DOHH2 (cell line): ENCODE measurements around the gene LRRC75B.

Experiments used
- H3F3A ChIP-seq: fragments of 200-600 bp; sonication (generic), shearing (Covaris generic); 2 replicates; pipeline ENCODE4 v1.6.0; 2016; ENCODE audit warnings: antibody characterized with exemption, mild to moderate bottlenecking; ENCODE audit not compliant: control insufficient read depth, insufficient read depth
- H3K27ac ChIP-seq: fragments of 200-600 bp; sonication (generic); 2 replicates; pipeline ENCODE4 v1.5.1; 2014; ENCODE audit warnings: low read depth, mild to moderate bottlenecking, low read length, moderate library complexity
- H3K27me3 ChIP-seq: fragments of 200-600 bp; sonication (generic); 2 replicates; pipeline ENCODE4 v1.6.1; 2014; ENCODE audit warnings: mild to moderate bottlenecking, low read length, mixed read lengths; ENCODE audit not compliant: control insufficient read depth
- H3K36me3 ChIP-seq: fragments of 200-600 bp; sonication (generic); 2 replicates; pipeline ENCODE4 v1.6.1; 2014; ENCODE audit warnings: mild to moderate bottlenecking, low read length, moderate library complexity, mixed read lengths; ENCODE audit not compliant: control insufficient read depth
- H3K4me1 ChIP-seq: fragments of 200-600 bp; sonication (generic); 2 replicates; pipeline ENCODE4 v1.6.1; 2014; ENCODE audit warnings: mild to moderate bottlenecking, low read length, mixed read lengths; ENCODE audit not compliant: control insufficient read depth
- H3K4me2 ChIP-seq: fragments of 200-600 bp; sonication (generic); 2 replicates; pipeline ENCODE4 v1.6.0; 2014; ENCODE audit warnings: mild to moderate bottlenecking, low read length, moderate library complexity
- H3K4me3 ChIP-seq: fragments of 200-600 bp; sonication (generic); 2 replicates; pipeline ENCODE4 v1.5.1; 2014; ENCODE audit warnings: mild to moderate bottlenecking, low read length, mixed read lengths
- H3K79me2 ChIP-seq: fragments of 200-600 bp; sonication (generic); 2 replicates; pipeline ENCODE4 v1.6.1; 2014; ENCODE audit warnings: mild to moderate bottlenecking, low read length, mixed read lengths; ENCODE audit not compliant: control insufficient read depth
- H3K9me2 ChIP-seq: fragments of 200-600 bp; sonication (generic); replicated peaks from 2 replicates; pipeline ENCODE4 v1.6.1; 2014; ENCODE audit warnings: mild to moderate bottlenecking, low read length, mixed read lengths; ENCODE audit not compliant: control insufficient read depth
- H3K9me3 ChIP-seq: fragments of 200-600 bp; sonication (generic); 2 replicates; pipeline ENCODE4 v1.6.1; 2014; ENCODE audit warnings: antibody characterized with exemption, low read length, mixed read lengths; ENCODE audit not compliant: control insufficient read depth, insufficient read depth
- H4K20me1 ChIP-seq: fragments of 200-600 bp; sonication (generic); 2 replicates; pipeline ENCODE4 v1.6.0; 2014; ENCODE audit warnings: low read depth, mild to moderate bottlenecking, antibody characterized with exemption, low read length, moderate library complexity; ENCODE audit not compliant: control insufficient read depth, insufficient read depth
- EZH2phosphoT487 ChIP-seq: fragments of 200-600 bp; sonication (generic); IDR thresholded peaks from 2 replicates; pipeline ENCODE4 v1.6.1; 2017; ENCODE audit warnings: borderline replicate concordance, mild to moderate bottlenecking, antibody characterized with exemption, low read length, moderate library complexity, mixed read lengths
- TF ChIP-seq, protein P1 (sequence below): fragments of 200-600 bp; sonication (generic); IDR thresholded peaks from one replicate; pipeline ENCODE4 v1.5.1; 2014; ENCODE audit warnings: antibody characterized with exemption, mild to moderate bottlenecking, low read depth, low read length; ENCODE audit not compliant: poor library complexity, severe bottlenecking

The LRRC75B gene

DNA sequence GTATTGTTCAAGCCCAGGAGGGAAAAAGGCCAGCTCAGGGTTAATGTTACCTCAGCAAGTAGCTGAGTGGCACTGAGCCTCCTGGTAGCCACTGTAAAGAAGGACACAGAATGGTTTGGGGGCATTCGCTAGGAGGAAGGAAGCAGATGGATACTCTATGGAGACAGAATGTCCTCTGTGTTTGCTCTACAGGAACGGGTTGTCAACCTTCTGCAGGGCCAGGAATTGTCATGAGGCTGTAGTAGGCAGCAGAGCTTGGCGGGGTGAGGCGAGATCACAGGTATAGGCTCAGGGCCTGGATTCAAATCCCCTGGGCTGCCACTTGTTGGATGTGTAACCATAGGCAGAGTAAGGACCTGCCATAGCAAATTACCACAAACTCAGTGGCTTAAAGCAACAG is 3.0 kb upstream of the LRRC75B start:
- no peak overlapping the region for H3K4me3 ChIP-seq
- no peaks in the 10 kb centered on the region for H3K36me3 ChIP-seq
- H3K4me1 ChIP-seq: peaks cover 3% of the 10 kb centered on the region; the same call in 1 of the 2 replicates
- H3K27ac ChIP-seq: no peak overlapping the region
- no peaks in the 10 kb centered on the region for H3K9me3 ChIP-seq
- peaks cover 20% of the 10 kb centered on the region for H3K27me3 ChIP-seq
- no peaks in the 10 kb centered on the region for H3K79me2 ChIP-seq
- H3F3A ChIP-seq: no peaks in the 10 kb centered on the region
- no peaks in the 10 kb centered on the region for H4K20me1 ChIP-seq
- no peak overlapping the region for H3K4me2 ChIP-seq
- no peaks in the 10 kb centered on the region for H3K9me2 ChIP-seq
- TF ChIP-seq, protein P1, sequence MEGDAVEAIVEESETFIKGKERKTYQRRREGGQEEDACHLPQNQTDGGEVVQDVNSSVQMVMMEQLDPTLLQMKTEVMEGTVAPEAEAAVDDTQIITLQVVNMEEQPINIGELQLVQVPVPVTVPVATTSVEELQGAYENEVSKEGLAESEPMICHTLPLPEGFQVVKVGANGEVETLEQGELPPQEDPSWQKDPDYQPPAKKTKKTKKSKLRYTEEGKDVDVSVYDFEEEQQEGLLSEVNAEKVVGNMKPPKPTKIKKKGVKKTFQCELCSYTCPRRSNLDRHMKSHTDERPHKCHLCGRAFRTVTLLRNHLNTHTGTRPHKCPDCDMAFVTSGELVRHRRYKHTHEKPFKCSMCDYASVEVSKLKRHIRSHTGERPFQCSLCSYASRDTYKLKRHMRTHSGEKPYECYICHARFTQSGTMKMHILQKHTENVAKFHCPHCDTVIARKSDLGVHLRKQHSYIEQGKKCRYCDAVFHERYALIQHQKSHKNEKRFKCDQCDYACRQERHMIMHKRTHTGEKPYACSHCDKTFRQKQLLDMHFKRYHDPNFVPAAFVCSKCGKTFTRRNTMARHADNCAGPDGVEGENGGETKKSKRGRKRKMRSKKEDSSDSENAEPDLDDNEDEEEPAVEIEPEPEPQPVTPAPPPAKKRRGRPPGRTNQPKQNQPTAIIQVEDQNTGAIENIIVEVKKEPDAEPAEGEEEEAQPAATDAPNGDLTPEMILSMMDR: no peak
- TF ChIP-seq EZH2phosphoT487: no peak

DNA sequence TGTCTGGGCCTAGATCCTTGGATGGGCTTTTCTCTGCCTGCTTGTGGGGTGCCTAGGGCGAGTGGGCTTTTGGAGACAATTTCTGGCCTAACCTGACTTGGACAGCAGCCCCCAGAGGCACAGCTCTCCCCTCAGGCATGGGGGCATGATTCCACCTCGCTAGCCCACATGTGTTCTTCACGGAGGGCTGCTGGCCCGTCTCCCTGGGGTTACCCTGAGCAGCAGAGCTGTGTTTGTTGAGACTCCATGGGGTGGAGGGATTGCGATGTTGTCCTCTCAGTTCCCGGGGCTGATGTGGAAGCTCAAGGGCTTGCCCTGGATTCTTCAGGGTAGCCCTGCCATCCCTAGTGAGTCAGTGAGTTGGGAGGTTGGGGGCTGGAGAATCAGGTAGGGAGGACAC is 2.4 kb upstream of the LRRC75B start:
- TF ChIP-seq, protein P1: no peak
- TF ChIP-seq EZH2phosphoT487: no peak
- H3K9me3 ChIP-seq: no peaks in the 10 kb centered on the region
- H3F3A ChIP-seq: no peaks in the 10 kb centered on the region
- no peak overlapping the region for H3K4me2 ChIP-seq
- peaks cover 3% of the 10 kb centered on the region; the same call in 1 of the 2 replicates for H3K4me1 ChIP-seq
- H3K4me3 ChIP-seq: no peak overlapping the region
- no peak overlapping the region for H3K27ac ChIP-seq
- no peaks in the 10 kb centered on the region for H3K79me2 ChIP-seq
- H4K20me1 ChIP-seq: no peaks in the 10 kb centered on the region
- no peaks in the 10 kb centered on the region for H3K36me3 ChIP-seq
- H3K9me2 ChIP-seq: no peaks in the 10 kb centered on the region
- peaks cover 20% of the 10 kb centered on the region for H3K27me3 ChIP-seq

DNA sequence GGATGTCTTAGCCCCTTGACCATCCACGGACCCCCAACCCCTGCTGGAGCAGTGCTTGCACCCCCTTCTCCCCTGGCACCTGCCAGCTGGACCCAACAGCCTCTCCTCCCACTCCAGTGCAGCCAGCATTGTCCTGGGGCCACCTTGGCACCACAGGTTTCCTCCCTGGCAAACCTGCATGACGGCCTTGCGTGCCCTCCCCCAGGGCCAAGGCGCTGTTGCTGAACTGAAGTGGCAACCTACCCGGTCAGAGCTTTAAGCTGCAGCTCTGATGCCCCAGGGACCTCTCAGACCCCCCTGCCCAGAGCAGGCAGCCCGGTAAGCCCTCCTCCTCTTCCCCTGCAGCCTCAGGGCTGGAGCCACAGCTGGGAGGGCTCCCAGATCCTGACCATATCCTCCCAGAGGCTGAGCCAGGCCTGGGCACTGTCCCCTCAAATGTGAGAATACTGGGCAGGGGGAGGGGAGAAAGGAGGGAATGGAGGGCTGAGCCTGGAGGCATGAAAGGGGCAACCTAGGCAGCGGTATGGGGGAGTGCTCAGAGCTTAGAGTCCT is 1.8 kb upstream of the LRRC75B start:
- Histone ChIP-seq H4K20me1 (no peaks in the 10 kb centered on the region), H3K4me3 (no peak overlapping the region), H3K4me1 (peaks cover 3% of the 10 kb centered on the region; the same call in 1 of the 2 replicates), H3F3A (no peaks in the 10 kb centered on the region), H3K4me2 (no peak overlapping the region), H3K27me3 (peaks cover 20% of the 10 kb centered on the region), H3K27ac (no peak overlapping the region), H3K9me3 (no peaks in the 10 kb centered on the region), H3K36me3 (no peaks in the 10 kb centered on the region), H3K79me2 (no peaks in the 10 kb centered on the region), H3K9me2 (no peaks in the 10 kb centered on the region)
- TF ChIP-seq EZH2phosphoT487: no peak
- TF ChIP-seq, protein P1: no peak
